ENCODE data around the gene SLC2A9.

DNA sequence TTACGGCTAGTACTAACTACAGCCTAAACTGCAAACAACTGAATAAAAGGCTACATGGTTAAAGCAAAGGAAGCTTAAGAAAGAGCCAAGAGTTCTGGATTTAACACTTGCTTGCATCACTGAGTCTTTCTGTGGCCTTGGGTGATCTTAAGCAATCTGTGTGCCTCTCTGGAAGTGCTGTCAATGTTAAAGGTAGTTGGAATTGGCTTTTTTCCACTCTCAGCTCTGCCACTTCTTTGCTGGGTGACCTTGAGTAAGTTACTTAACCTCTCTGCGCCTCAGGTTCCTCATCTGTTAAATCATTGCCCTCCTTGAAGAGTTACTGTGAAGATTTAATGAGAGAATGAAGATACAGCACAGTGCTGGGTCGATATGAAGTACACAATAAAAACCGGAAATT is 15.7 kb downstream of the SLC2A9 start:
- no peak for TF ChIP-seq LEF1 (IDR thresholded peaks at IDR 0.05; ENCODE audit: borderline replicate concordance)
- no peak for TF ChIP-seq HDGF (IDR thresholded peaks at IDR 0.05; ENCODE audit: borderline replicate concordance)
- no peak for TF ChIP-seq FOXM1 (IDR thresholded peaks at IDR 0.05; ENCODE audit: borderline replicate concordance)
- TF ChIP-seq, protein P1, sequence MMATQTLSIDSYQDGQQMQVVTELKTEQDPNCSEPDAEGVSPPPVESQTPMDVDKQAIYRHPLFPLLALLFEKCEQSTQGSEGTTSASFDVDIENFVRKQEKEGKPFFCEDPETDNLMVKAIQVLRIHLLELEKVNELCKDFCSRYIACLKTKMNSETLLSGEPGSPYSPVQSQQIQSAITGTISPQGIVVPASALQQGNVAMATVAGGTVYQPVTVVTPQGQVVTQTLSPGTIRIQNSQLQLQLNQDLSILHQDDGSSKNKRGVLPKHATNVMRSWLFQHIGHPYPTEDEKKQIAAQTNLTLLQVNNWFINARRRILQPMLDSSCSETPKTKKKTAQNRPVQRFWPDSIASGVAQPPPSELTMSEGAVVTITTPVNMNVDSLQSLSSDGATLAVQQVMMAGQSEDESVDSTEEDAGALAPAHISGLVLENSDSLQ (IDR thresholded peaks at IDR 0.05) = no peak
- no peak for TF ChIP-seq BHLHE40 (IDR thresholded peaks at IDR 0.05; ENCODE audit: borderline replicate concordance)
- no peak for TF ChIP-seq ELF4 (IDR thresholded peaks at IDR 0.05)
- no peak for TF ChIP-seq SP1 (IDR thresholded peaks at IDR 0.05)
- no peak for TF ChIP-seq SUZ12 (IDR thresholded peaks at IDR 0.05)
- TF ChIP-seq FOXA1 (IDR thresholded peaks at IDR 0.05) = no peak
- TF ChIP-seq CTBP1 (IDR thresholded peaks at IDR 0.05; ENCODE audit: borderline replicate concordance) = no peak
- TF ChIP-seq ZNF384 (IDR thresholded peaks at IDR 0.05) = no peak
